Measurements from ENCODE around the gene OR6B1.

Gene OR6B1

DNA sequence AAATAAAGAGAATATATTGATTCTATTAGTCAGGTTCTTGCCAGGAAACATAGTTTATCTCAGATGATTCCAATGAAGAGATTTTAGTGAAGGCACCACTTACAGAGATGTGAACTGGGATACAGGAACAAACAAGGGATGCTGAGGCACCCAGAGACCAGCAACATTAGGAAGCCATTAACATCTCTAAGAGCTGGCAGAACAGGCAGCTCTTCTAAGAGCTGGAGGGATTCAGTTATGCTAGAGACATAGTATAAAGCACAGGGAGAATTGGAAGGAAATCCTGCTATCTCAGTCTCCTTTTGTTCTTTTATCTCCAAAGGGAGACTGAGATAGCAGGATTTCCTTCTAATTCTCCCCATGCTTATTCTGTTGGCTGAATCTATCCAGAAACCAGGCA, 22.0 kb downstream of the OR6B1 start:
- no peaks in the 10 kb centered on the region for H3K36me3 ChIP-seq (ENCODE audit: insufficient read depth, low read length)
- H3K4me3 ChIP-seq (ENCODE audit: low read length, poor library complexity, severe bottlenecking) = no peak overlapping the region
- H3K9me3 ChIP-seq (ENCODE audit: insufficient read depth, low read depth, low read length) = no peaks in the 10 kb centered on the region
- no peaks in the 10 kb centered on the region for H3K79me2 ChIP-seq (ENCODE audit: insufficient read depth, low read length)
- H3F3A ChIP-seq (ENCODE audit: low read depth) = no peaks in the 10 kb centered on the region
- TF ChIP-seq, protein P1, sequence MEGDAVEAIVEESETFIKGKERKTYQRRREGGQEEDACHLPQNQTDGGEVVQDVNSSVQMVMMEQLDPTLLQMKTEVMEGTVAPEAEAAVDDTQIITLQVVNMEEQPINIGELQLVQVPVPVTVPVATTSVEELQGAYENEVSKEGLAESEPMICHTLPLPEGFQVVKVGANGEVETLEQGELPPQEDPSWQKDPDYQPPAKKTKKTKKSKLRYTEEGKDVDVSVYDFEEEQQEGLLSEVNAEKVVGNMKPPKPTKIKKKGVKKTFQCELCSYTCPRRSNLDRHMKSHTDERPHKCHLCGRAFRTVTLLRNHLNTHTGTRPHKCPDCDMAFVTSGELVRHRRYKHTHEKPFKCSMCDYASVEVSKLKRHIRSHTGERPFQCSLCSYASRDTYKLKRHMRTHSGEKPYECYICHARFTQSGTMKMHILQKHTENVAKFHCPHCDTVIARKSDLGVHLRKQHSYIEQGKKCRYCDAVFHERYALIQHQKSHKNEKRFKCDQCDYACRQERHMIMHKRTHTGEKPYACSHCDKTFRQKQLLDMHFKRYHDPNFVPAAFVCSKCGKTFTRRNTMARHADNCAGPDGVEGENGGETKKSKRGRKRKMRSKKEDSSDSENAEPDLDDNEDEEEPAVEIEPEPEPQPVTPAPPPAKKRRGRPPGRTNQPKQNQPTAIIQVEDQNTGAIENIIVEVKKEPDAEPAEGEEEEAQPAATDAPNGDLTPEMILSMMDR (conservative IDR thresholded peaks at IDR 0.05; ENCODE audit: low read length) = no peak
- no peaks in the 10 kb centered on the region for H3K9me2 ChIP-seq (replicated peaks; ENCODE audit: low read depth, low read length)
- H3K9ac ChIP-seq (ENCODE audit: low read depth, low read length, poor library complexity, severe bottlenecking) = no peak overlapping the region
- H3K4me2 ChIP-seq (ENCODE audit: low read depth, low read length, poor library complexity, severe bottlenecking) = no peak overlapping the region
- H2AFZ ChIP-seq (ENCODE audit: low read length) = no peak overlapping the region
- no peaks in the 10 kb centered on the region for H3K4me1 ChIP-seq (ENCODE audit: insufficient read depth, low read length, poor library complexity, severe bottlenecking)
- H4K20me1 ChIP-seq (ENCODE audit: insufficient read depth, low read length, poor library complexity, severe bottlenecking) = no peaks in the 10 kb centered on the region
- no peaks in the 10 kb centered on the region for H3K27me3 ChIP-seq (ENCODE audit: insufficient read depth, low read length, poor library complexity, severe bottlenecking)

DNA sequence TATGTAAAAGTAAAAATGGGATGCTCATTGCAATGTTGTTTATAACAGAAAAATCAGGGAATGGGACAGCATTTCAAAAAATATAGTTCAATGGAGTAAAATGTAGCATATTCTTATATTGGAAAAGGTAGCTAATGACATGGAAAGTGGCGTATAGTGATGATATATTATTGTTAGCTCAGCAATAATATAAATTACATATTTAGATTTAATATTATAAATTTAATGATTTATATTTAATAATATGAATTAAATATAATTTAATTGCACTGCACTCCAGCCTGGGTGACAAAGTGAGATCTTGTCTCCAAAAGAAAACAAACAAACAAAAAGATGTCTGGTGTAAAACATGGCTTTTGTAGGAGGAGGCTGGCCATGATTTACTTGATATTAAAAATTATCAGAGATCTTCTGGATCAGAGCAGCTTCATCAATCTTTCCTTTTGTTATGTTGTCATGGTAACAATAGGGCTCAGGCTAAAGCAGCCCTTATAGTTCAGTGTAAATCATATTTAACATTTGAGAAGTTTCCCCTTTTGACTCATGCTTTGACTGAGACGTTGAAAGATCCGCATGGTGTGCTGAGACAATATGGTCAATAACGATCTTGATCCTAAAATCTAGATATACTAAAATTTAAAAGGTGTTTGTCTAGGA, 23.2 kb downstream of the OR6B1 start:
- Histone ChIP-seq H3K27me3 (ENCODE audit: insufficient read depth, low read length, poor library complexity, severe bottlenecking) (no peaks in the 10 kb centered on the region), H3K4me1 (ENCODE audit: insufficient read depth, low read length, poor library complexity, severe bottlenecking) (no peaks in the 10 kb centered on the region), H3K9me2 (replicated peaks; ENCODE audit: low read depth, low read length) (no peaks in the 10 kb centered on the region), H3K4me3 (ENCODE audit: low read length, poor library complexity, severe bottlenecking) (no peak overlapping the region), H3K36me3 (ENCODE audit: insufficient read depth, low read length) (no peaks in the 10 kb centered on the region), H3K79me2 (ENCODE audit: insufficient read depth, low read length) (no peaks in the 10 kb centered on the region), H3K9ac (ENCODE audit: low read depth, low read length, poor library complexity, severe bottlenecking) (no peak overlapping the region), H2AFZ (ENCODE audit: low read length) (no peak overlapping the region), H4K20me1 (ENCODE audit: insufficient read depth, low read length, poor library complexity, severe bottlenecking) (no peaks in the 10 kb centered on the region), H3K4me2 (ENCODE audit: low read depth, low read length, poor library complexity, severe bottlenecking) (no peak overlapping the region), H3F3A (ENCODE audit: low read depth) (no peaks in the 10 kb centered on the region), H3K9me3 (ENCODE audit: insufficient read depth, low read depth, low read length) (no peaks in the 10 kb centered on the region)
- TF ChIP-seq, protein P1 (conservative IDR thresholded peaks at IDR 0.05; ENCODE audit: low read length) = no peak
- TF ChIP-seq EZH2phosphoT487 (IDR thresholded peaks at IDR 0.05; ENCODE audit: borderline replicate concordance) = no peak

DNA sequence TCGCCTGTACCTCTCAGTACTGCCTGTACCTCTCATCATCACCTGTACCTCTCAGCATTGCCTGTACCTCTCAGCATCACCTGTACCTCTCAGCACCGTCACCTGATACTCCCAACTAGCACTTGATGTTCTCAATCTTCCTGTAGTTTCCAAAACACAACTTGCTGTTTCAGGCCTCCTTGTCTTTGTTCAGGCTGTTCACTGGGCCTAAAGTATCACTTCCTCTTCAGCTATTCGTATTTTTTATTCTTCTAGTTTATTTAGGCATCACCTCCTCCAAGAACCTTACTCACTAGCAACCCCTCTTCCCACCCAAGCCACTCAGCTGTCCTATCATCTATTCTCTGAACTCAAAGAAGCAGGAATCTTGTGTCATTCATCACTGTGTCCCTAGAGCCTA, 24.1 kb downstream of the OR6B1 start:
- H3K4me2 ChIP-seq (ENCODE audit: low read depth, low read length, poor library complexity, severe bottlenecking) = no peak overlapping the region
- no peaks in the 10 kb centered on the region for H3K9me3 ChIP-seq (ENCODE audit: insufficient read depth, low read depth, low read length)
- no peaks in the 10 kb centered on the region for H3K27me3 ChIP-seq (ENCODE audit: insufficient read depth, low read length, poor library complexity, severe bottlenecking)
- no peak for TF ChIP-seq EZH2phosphoT487 (IDR thresholded peaks at IDR 0.05; ENCODE audit: borderline replicate concordance)
- H3K9ac ChIP-seq (ENCODE audit: low read depth, low read length, poor library complexity, severe bottlenecking) = no peak overlapping the region
- H3F3A ChIP-seq (ENCODE audit: low read depth) = no peaks in the 10 kb centered on the region
- H3K4me3 ChIP-seq (ENCODE audit: low read length, poor library complexity, severe bottlenecking) = no peak overlapping the region
- H3K4me1 ChIP-seq (ENCODE audit: insufficient read depth, low read length, poor library complexity, severe bottlenecking) = no peaks in the 10 kb centered on the region
- H4K20me1 ChIP-seq (ENCODE audit: insufficient read depth, low read length, poor library complexity, severe bottlenecking) = no peaks in the 10 kb centered on the region
- H3K9me2 ChIP-seq (replicated peaks; ENCODE audit: low read depth, low read length) = no peaks in the 10 kb centered on the region
- H2AFZ ChIP-seq (ENCODE audit: low read length) = no peak overlapping the region
- H3K36me3 ChIP-seq (ENCODE audit: insufficient read depth, low read length) = no peaks in the 10 kb centered on the region
- no peaks in the 10 kb centered on the region for H3K79me2 ChIP-seq (ENCODE audit: insufficient read depth, low read length)
